OCI-LY1 (cell line): ENCODE measurements around the gene DIP2C.

Source experiments
- H2AFZ ChIP-seq: fragments of 200-600 bp; sonication (generic), shearing (Covaris generic); 2 replicates; pipeline ENCODE4 v1.6.0; 2014; ENCODE audit warnings: antibody characterized with exemption, mild to moderate bottlenecking, low read length
- H3F3A ChIP-seq: fragments of 200-600 bp; sonication (generic), shearing (Covaris generic); 2 replicates; pipeline ENCODE4 v1.6.0; 2014; ENCODE audit warnings: mild to moderate bottlenecking, antibody characterized with exemption, low read length, moderate library complexity; ENCODE audit not compliant: insufficient read depth
- H3K27ac ChIP-seq: fragments of 200-600 bp; sonication (generic); 2 replicates; pipeline ENCODE4 v1.5.1; 2014; ENCODE audit warnings: low read length, mixed run types, mild to moderate bottlenecking, low read depth; ENCODE audit not compliant: poor library complexity, severe bottlenecking
- H3K27me3 ChIP-seq: fragments of 200-600 bp; sonication (generic); 2 replicates; pipeline ENCODE4 v1.6.0; 2014; ENCODE audit warnings: antibody characterized with exemption, mild to moderate bottlenecking, low read length, moderate library complexity; ENCODE audit not compliant: insufficient read depth
- H3K36me3 ChIP-seq: fragments of 200-600 bp; sonication (generic); 2 replicates; pipeline ENCODE4 v1.6.1; 2014; ENCODE audit warnings: mild to moderate bottlenecking, antibody characterized with exemption, low read length, moderate library complexity, mixed read lengths; ENCODE audit not compliant: insufficient read depth
- H3K4me1 ChIP-seq: fragments of 200-600 bp; sonication (generic); 2 replicates; pipeline ENCODE4 v1.5.1; 2014; ENCODE audit warnings: mild to moderate bottlenecking, low read length, moderate library complexity; ENCODE audit not compliant: insufficient read depth, severe bottlenecking
- H3K4me2 ChIP-seq: fragments of 200-600 bp; sonication (generic), shearing (Covaris generic); 2 replicates; pipeline ENCODE4 v1.6.1; 2014; ENCODE audit warnings: low read length
- H3K4me3 ChIP-seq: fragments of 200-600 bp; sonication (generic); 2 replicates; pipeline ENCODE4 v1.5.1; 2014; ENCODE audit warnings: low read length, low read depth, mild to moderate bottlenecking, mixed read lengths; ENCODE audit not compliant: poor library complexity, severe bottlenecking
- H3K79me2 ChIP-seq: fragments of 200-600 bp; shearing (Covaris generic); 2 replicates; pipeline ENCODE4 v1.6.1; 2016; ENCODE audit warnings: mixed run types, low read length, mixed read lengths; ENCODE audit not compliant: insufficient read depth
- H3K9ac ChIP-seq: fragments of 200-600 bp; sonication (generic), shearing (Covaris generic); 2 replicates; pipeline ENCODE4 v1.6.1; 2014; ENCODE audit warnings: mild to moderate bottlenecking, low read length, mixed read lengths
- H3K9me2 ChIP-seq: fragments of 200-600 bp; sonication (generic), shearing (Covaris generic); 2 replicates; pipeline ENCODE4 v1.6.1; 2014; ENCODE audit warnings: low read depth, mild to moderate bottlenecking, low read length, mixed read lengths
- H3K9me3 ChIP-seq: fragments of 200-600 bp; shearing (Covaris generic); 2 replicates; pipeline ENCODE4 v1.6.1; 2014; ENCODE audit warnings: low read length, mixed read lengths
- H4K20me1 ChIP-seq: fragments of 200-600 bp; sonication (generic), shearing (Covaris generic); 2 replicates; pipeline ENCODE4 v1.6.0; 2016; ENCODE audit warnings: mild to moderate bottlenecking, low read length; ENCODE audit not compliant: insufficient read depth
- CTCF ChIP-seq: fragments of 200-600 bp; sonication (generic), shearing (Covaris generic); IDR thresholded peaks from 2 replicates; pipeline ENCODE4 v1.5.1; 2017; ENCODE audit warnings: mild to moderate bottlenecking, antibody characterized with exemption, low read length, moderate library complexity, mixed read lengths
- EZH2 ChIP-seq: fragments of 200-600 bp; sonication (generic), shearing (Covaris generic); IDR thresholded peaks from 2 replicates; pipeline ENCODE4 v1.8.0; 2017; ENCODE audit warnings: borderline replicate concordance, mixed run types, mild to moderate bottlenecking, antibody characterized with exemption, low read length, moderate library complexity, mixed read lengths

Gene DIP2C

GRCh38 chr10:459743-460142, 229.7 kb downstream of the DIP2C start:
- TF ChIP-seq CTCF = no peak
- no peak for TF ChIP-seq EZH2
- no peaks in the 10 kb centered on the region for H3K9me2 ChIP-seq

GRCh38 chr10:458421-458851, 231.0 kb downstream of the DIP2C start:
- Histone ChIP-seq H3K79me2 (peaks cover 30% of the 10 kb centered on the region), H3K9ac (peak overlapping the region; percentile 54; the same call in 1 of the 2 replicates), H3K9me3 (no peaks in the 10 kb centered on the region), H3K36me3 (peaks cover 40% of the 10 kb centered on the region), H3K27ac (peak overlapping the region; percentile 93), H3K4me1 (peaks cover 62% of the 10 kb centered on the region), H3F3A (no peaks in the 10 kb centered on the region; the same call in 1 of the 2 replicates), H2AFZ (no peak overlapping the region), H3K4me3 (peak overlapping the region; percentile 48), H3K9me2 (no peaks in the 10 kb centered on the region), H3K27me3 (no peaks in the 10 kb centered on the region), H3K4me2 (peak overlapping the region; percentile 56), H4K20me1 (no peaks in the 10 kb centered on the region)
- TF ChIP-seq CTCF (no peak), EZH2 (no peak)

More at GRCh38 chr10:459743-460142, 229.7 kb downstream of the DIP2C start:
- H3K27me3 ChIP-seq = no peaks in the 10 kb centered on the region
- H2AFZ ChIP-seq = no peak overlapping the region
- peak overlapping the region; percentile 32; the same call in 1 of the 2 replicates for H3K4me2 ChIP-seq
- H3K9ac ChIP-seq = no peak overlapping the region; the same call in 1 of the 2 replicates
- peak overlapping the region; percentile 93 for H3K27ac ChIP-seq
- peaks cover 28% of the 10 kb centered on the region for H3K79me2 ChIP-seq
- H3K4me3 ChIP-seq = no peak overlapping the region
- peaks cover 52% of the 10 kb centered on the region for H3K36me3 ChIP-seq
- H3F3A ChIP-seq = no peaks in the 10 kb centered on the region; the same call in 1 of the 2 replicates
- H3K9me3 ChIP-seq = no peaks in the 10 kb centered on the region
- H3K4me1 ChIP-seq = peaks cover 49% of the 10 kb centered on the region
- no peaks in the 10 kb centered on the region for H4K20me1 ChIP-seq

GRCh38 chr10:456486-456885, 233.0 kb downstream of the DIP2C start:
- TF ChIP-seq CTCF (no peak), EZH2 (no peak)
- peak overlapping the region; percentile 67 for H3K9ac ChIP-seq
- peaks cover 26% of the 10 kb centered on the region for H3K79me2 ChIP-seq
- peak overlapping the region; percentile 48 for H3K4me3 ChIP-seq
- H3K9me3 ChIP-seq = no peaks in the 10 kb centered on the region
- peaks cover 82% of the 10 kb centered on the region for H3K4me1 ChIP-seq
- H3K27me3 ChIP-seq = no peaks in the 10 kb centered on the region
- peaks cover 29% of the 10 kb centered on the region for H3K36me3 ChIP-seq
- H2AFZ ChIP-seq = no peak overlapping the region
- H3K4me2 ChIP-seq = peak overlapping the region; percentile 56
- H3F3A ChIP-seq = peaks cover 2% of the 10 kb centered on the region; the same call in 1 of the 2 replicates
- H4K20me1 ChIP-seq = no peaks in the 10 kb centered on the region
- H3K27ac ChIP-seq = peak overlapping the region; percentile 93
- H3K9me2 ChIP-seq = no peaks in the 10 kb centered on the region
